Measurements from ENCODE around the gene ADARB1. TPM values are rescaled to one million over a fixed set of nuclear protein-coding genes. Genes with fewer than 3 reads are reported as not detected.

The ADARB1 gene
- total RNA-seq, 3 donors from 2014 or later (not counting 1 experiment from before 2014, with no cell fraction given), result 20.7 to 28.0 (median 26.6) TPM

GRCh38 chr21:45249626-45250025, 175.2 kb downstream of the ADARB1 start:
- Histone ChIP-seq H3K27ac (ENCODE audit: low read length) (no peak overlapping the region), H3K9me3 (ENCODE audit: control insufficient read depth, insufficient read depth, low read length) (no peaks in the 10 kb centered on the region), H3K36me3 (ENCODE audit: control insufficient read depth, insufficient read depth, low read length) (no peaks in the 10 kb centered on the region), H3K27me3 (ENCODE audit: control insufficient read depth, insufficient read depth, low read length) (peaks cover 3% of the 10 kb centered on the region), H3K4me3 (ENCODE audit: low read length) (no peak overlapping the region), H3K4me1 (ENCODE audit: control insufficient read depth, insufficient read depth, low read length) (no peaks in the 10 kb centered on the region)
- DNase-seq, result no peak
- Mint-ChIP-seq H3K27ac (no peak overlapping the region), H3K27me3 (ENCODE audit: low read depth in 2 of 2) (peaks cover 29 to 30% of the 10 kb centered on the region in 2 donors), H3K4me3 (no peak overlapping the region), H3K36me3 (peaks cover 1% of the 10 kb centered on the region), H3K4me1 (peaks cover 0 to 2% of the 10 kb centered on the region in 2 donors), H3K9me3 (no peaks in the 10 kb centered on the region)
- ATAC-seq, result no peak
- intact Hi-C loops (cut with micrococcal nuclease), result no loop called here
- WGBS (ENCODE audit: insufficient coverage), result 88% methylated on average over 6 of the region's 6 CpGs
- TF ChIP-seq CTCF (IDR thresholded peaks at IDR 0.05), result no peak

GRCh38 chr21:45250272-45250671, 175.9 kb downstream of the ADARB1 start:
- Histone ChIP-seq H3K36me3 (ENCODE audit: control insufficient read depth, insufficient read depth, low read length) (no peaks in the 10 kb centered on the region), H3K27me3 (ENCODE audit: control insufficient read depth, insufficient read depth, low read length) (peaks cover 3% of the 10 kb centered on the region), H3K4me1 (ENCODE audit: control insufficient read depth, insufficient read depth, low read length) (peaks cover 5% of the 10 kb centered on the region), H3K27ac (ENCODE audit: low read length) (no peak overlapping the region), H3K9me3 (ENCODE audit: control insufficient read depth, insufficient read depth, low read length) (no peaks in the 10 kb centered on the region), H3K4me3 (ENCODE audit: low read length) (no peak overlapping the region)
- DNase-seq (no peak), ATAC-seq (no peak)
- WGBS (ENCODE audit: insufficient coverage), result 92% methylated on average over 3 of the region's 3 CpGs
- no peak for TF ChIP-seq CTCF (IDR thresholded peaks at IDR 0.05)
- no peak overlapping the region for H3K4me3 Mint-ChIP-seq
- no peaks in the 10 kb centered on the region for H3K36me3 Mint-ChIP-seq
- peaks cover 28 to 33% of the 10 kb centered on the region in 2 donors for H3K27me3 Mint-ChIP-seq (ENCODE audit: low read depth in 2 of 2)
- H3K4me1 Mint-ChIP-seq, result peaks cover 0 to 6% of the 10 kb centered on the region in 2 donors
- no peak overlapping the region for H3K27ac Mint-ChIP-seq
- intact Hi-C loops (cut with micrococcal nuclease), result no loop called here
- H3K9me3 Mint-ChIP-seq, result no peaks in the 10 kb centered on the region

GRCh38 chr21:45250914-45251634, 176.7 kb downstream of the ADARB1 start:
- intact Hi-C loops (cut with micrococcal nuclease), result no loop called here
- no peaks in the 10 kb centered on the region for H3K36me3 Mint-ChIP-seq
- Histone ChIP-seq H3K4me1 (ENCODE audit: control insufficient read depth, insufficient read depth, low read length) (peaks cover 13% of the 10 kb centered on the region), H3K27ac (ENCODE audit: low read length) (no peak overlapping the region), H3K36me3 (ENCODE audit: control insufficient read depth, insufficient read depth, low read length) (no peaks in the 10 kb centered on the region), H3K9me3 (ENCODE audit: control insufficient read depth, insufficient read depth, low read length) (no peaks in the 10 kb centered on the region), H3K27me3 (ENCODE audit: control insufficient read depth, insufficient read depth, low read length) (peaks cover 3% of the 10 kb centered on the region), H3K4me3 (ENCODE audit: low read length) (no peak overlapping the region)
- no peaks in the 10 kb centered on the region for H3K9me3 Mint-ChIP-seq
- 91% methylated on average over 14 of the region's 14 CpGs for WGBS (ENCODE audit: insufficient coverage)
- no peak for TF ChIP-seq CTCF (IDR thresholded peaks at IDR 0.05)
- ATAC-seq (no peak), DNase-seq (no peak)
- H3K4me1 Mint-ChIP-seq, result peaks cover 3 to 10% of the 10 kb centered on the region in 2 donors
- no peak overlapping the region for H3K27ac Mint-ChIP-seq
- H3K4me3 Mint-ChIP-seq, result no peak overlapping the region
- peaks cover 28 to 36% of the 10 kb centered on the region in 2 donors for H3K27me3 Mint-ChIP-seq (ENCODE audit: low read depth in 2 of 2)
